Tongue (tissue), 2 donors: ENCODE measurements around the gene BAIAP3. TPM values are rescaled to one million over a fixed set of nuclear protein-coding genes. Genes with fewer than 3 reads are reported as not detected.

Source experiments
- DNase-seq: peaks from one replicate; pipeline ENCODE4 v3.0.0-alpha.2; 2015
- total RNA-seq: library from RNA; depleted of rRNA; stranded (reverse); fragments of >200 nt; gene quantifications from one replicate; pipeline ENCODE4 v1.2.3, GENCODE V29; 2014

BAIAP3 gene
- total RNA-seq, 1 donor from 2014 or later, result 2.4 TPM

DNA sequence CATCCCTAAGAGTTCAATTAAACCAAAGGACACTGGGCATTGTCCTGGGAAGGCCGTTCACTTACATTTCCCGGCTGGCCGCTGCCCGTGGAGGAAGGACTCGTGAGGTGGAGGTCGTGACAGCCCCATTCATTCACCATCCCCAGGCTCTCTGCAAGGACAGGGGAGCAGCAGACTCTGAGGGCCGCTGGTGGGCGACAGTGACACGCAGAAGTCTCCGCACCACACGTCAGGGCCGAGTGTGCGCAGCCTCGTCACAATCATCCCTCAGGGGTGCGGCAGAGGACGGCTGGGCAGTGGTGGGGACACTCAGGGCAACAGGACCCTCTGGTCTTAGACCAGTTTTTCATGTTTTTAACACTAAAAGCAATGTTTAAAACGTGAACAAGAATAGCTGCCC, 59.4 kb downstream of the BAIAP3 start:
- DNase-seq, result no peak

DNA sequence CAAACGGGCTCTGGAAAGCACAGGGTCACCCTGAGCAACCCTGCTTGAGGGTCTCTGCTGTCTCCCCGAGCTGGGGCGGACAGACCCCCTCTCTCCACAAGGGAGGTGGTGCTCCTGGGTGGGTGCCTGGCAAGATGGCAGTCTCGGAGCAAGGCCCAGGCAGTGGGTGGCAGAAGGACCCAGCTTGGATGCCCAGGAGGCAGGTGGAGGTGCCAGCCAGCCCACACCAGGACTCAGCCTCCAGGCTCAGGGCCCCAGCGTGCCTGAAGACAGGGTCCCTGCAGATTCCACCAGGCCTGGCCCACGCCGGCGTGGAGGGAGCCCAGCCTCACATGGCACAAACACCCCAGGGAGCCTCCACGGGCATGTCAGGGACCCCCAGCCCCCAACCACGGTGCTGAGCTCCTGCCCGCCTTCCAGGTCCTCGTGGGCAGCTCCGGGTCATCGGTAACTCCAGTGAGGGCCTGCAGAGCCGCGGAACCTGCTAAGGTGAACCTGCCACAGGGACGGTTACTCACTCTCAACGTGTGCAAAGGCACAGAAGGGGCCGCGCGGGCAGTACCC, 60.2 kb downstream of the BAIAP3 start:
- DNase-seq, result no peak

DNA sequence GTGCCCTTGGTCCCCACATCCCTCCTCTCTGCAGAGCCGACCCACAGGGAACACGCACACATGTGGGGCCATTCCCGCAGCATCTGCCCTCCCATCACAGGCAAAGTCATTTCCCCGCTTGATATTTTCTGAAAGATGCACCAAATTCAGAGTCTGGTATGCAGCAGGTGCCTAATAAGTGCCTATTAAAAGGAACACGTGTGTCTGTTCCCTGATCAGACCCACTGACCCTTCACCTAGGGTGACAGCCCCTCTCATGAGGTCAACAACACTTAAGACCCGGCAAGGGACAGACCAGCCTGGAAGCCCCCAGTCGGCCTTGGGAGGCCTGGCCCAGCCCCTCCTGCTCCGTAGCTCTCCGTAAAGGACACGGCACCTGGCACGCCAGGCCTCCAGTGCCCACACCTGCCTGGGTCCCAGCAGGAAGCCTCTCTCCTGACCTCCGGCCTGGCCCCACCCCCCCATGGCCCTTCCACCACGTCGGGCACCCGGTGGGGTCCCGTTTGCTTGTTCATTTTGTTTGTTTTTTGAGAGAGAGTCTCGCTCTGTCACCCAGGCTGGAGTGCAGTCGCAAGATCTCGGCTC, 61.0 kb downstream of the BAIAP3 start:
- DNase-seq, result no peak

DNA sequence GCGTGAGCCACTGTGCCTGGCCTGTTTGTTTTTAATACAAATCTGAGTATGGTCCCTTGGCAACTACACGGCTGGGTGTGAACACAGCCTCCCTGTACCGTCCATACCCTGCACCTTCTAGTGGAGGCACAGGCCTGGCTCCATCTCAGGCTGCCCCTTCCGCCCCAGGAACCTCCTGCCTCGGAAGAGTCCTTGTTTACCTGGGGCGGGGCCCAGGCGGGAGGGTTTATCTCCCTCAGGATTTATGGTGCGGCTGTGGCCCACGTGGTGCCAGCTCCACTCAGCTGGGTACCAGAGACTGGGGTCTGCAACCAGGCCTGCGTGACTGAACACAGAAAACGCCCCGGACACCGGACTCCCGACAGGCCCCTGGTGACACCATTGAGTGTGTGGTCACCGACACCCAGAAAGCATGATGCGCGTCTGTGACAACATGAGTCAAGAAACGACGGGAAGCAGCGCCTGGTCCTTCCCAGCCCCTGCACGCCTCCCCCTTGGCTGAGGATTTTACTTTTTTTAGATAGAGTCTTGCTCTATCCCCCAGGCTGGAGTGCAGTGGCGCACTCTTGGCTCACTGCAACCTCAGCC, 62.1 kb downstream of the BAIAP3 start:
- DNase-seq, result no peak

DNA sequence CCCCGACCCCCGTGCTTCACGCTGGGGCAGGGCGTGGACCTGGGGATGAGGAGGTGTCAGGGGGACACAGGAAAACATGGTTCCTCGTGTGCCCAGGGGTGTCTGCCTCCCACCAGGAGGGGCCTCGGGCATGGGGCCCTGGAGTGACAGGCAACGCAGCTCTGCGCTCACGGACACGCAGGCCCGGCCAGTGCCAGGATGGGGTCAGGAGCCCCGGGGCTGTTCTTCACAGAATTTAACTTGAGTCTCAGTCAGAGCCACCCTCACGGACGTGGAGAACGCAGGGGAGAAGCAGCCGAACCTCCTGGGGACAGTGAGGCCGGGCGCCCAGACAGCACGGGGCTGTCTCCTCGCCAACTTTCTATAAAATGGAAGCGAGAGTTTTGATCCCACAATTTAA, 64.3 kb downstream of the BAIAP3 start:
- no peak for DNase-seq

DNA sequence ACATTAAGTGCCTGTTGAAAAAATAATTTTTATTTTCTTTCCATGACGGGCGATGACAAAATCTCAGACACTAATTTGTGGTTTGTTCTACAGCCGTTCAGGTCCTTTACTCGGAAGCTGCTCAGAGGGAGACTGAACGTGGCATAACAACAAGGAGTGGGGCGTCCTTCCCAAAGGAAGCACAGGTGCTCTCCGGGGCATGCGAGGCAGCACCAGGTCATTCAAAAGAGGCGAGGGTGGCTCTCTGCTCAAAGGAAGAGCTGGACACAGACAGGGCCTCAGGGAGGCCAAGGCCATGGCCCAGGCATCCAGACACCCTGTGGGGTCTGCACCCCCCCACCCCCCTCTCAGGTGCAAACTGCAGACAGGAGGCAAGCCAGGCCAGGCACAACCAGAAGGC, 64.9 kb downstream of the BAIAP3 start:
- DNase-seq, result no peak

Other genes starting within 250 kb of the BAIAP3 start
- not detected for gene C1QTNF8, start 237.4 kb upstream of the BAIAP3 start, total RNA-seq
- gene CACNA1H, start 180.5 kb upstream of the BAIAP3 start, total RNA-seq, result 40.3 TPM
- not detected for gene TPSG1, start 108.4 kb upstream of the BAIAP3 start, total RNA-seq
- 5.8 TPM for gene TPSB2, start 103.5 kb upstream of the BAIAP3 start, total RNA-seq
- gene TPSAB1, start 92.9 kb upstream of the BAIAP3 start, total RNA-seq, result 4.5 TPM
- 0.51 TPM for gene TPSD1, start 77.6 kb upstream of the BAIAP3 start, total RNA-seq
- 50.9 TPM for gene UBE2I, start 24.0 kb upstream of the BAIAP3 start, total RNA-seq
- gene TSR3, start 18.2 kb downstream of the BAIAP3 start, total RNA-seq, result 49.6 TPM
- 31.7 TPM for gene GNPTG, start 18.3 kb downstream of the BAIAP3 start, total RNA-seq
- 11.5 TPM for gene UNKL, start 81.1 kb downstream of the BAIAP3 start, total RNA-seq
- 8.6 TPM for gene UQCC4, start 87.1 kb downstream of the BAIAP3 start, total RNA-seq
- not detected for gene PERCC1, start 97.4 kb downstream of the BAIAP3 start, total RNA-seq
- 0.51 TPM for gene CCDC154, start 110.9 kb downstream of the BAIAP3 start, total RNA-seq
- gene CLCN7, start 141.4 kb downstream of the BAIAP3 start, total RNA-seq, result 29.5 TPM
- gene PTX4, start 155.3 kb downstream of the BAIAP3 start, total RNA-seq, result 1.5 TPM
- 25.2 TPM for gene TELO2, start 159.7 kb downstream of the BAIAP3 start, total RNA-seq
- gene TMEM204, start 200.0 kb downstream of the BAIAP3 start, total RNA-seq, result 19.3 TPM